Umbilical cord (tissue), 2 donors: ENCODE results near the gene CUTA. TPM values are rescaled to one million over a fixed set of nuclear protein-coding genes. Genes with fewer than 3 reads are reported as not detected.
A peak's percentile ranks its signal among the peaks of the same experiment; 100 is the strongest.
"Not testable (repeated sequence)": the region's sequence is repeated elsewhere in the genome, so short reads cannot be mapped to it uniquely, and the experiment has no call there.

Source experiments
- DNase-seq: peaks from one replicate; pipeline ENCODE4 v3.0.0-alpha.2; 2015; ENCODE audit warnings: low spot score
- total RNA-seq: library from RNA; depleted of rRNA; stranded (reverse); fragments of >200 nt; gene quantifications from one replicate; pipeline ENCODE4 v1.2.3, GENCODE V29; 2014; ENCODE audit warnings: low replicate concordance; ENCODE audit not compliant: insufficient read depth

CUTA gene
- total RNA-seq, 1 donor from 2014 or later: 55.4 TPM

DNA sequence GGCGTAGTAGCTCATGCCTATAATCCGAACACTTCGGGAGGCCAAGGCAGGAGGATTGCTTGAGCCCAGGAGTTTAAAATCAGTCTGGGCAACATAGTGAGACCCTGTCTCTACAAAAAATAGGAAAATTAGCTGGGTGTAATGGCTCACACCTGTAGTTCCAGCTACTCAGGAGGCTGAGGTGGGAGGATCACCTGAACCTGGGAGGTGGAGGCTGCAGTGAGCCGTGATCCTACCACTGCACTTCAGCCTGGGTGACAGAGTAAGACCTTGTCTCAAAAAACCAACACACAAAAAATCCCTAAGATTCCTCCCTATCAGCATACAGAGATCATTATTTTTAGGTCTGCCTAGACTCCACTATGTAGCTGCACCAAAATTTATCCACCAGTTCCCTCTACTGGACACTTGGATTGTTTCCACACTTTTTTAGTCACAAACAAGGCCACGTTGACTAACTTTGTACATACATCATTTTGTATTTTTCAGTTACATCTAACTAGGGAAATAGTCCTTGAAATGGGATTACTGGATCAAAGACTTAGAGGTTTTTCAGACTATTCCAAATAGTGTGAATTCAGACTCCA is 10.7 kb downstream of the CUTA start:
- DNase-seq: no peak

DNA sequence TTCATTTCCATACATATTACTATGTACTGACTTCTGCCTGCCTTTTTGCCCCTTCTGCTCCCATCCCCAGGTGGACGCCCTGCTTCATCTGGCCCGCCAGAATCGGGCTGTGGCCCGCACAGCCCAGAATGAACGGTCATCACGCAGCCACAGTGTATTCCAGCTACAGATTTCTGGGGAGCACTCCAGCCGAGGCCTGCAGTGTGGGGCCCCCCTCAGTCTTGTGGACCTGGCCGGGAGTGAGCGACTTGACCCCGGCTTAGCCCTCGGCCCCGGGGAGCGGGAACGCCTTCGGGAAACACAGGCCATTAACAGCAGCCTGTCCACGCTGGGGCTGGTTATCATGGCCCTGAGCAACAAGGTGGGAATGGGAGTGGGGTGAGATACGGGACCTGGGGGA is 11.8 kb downstream of the CUTA start:
- no peak for DNase-seq

DNA sequence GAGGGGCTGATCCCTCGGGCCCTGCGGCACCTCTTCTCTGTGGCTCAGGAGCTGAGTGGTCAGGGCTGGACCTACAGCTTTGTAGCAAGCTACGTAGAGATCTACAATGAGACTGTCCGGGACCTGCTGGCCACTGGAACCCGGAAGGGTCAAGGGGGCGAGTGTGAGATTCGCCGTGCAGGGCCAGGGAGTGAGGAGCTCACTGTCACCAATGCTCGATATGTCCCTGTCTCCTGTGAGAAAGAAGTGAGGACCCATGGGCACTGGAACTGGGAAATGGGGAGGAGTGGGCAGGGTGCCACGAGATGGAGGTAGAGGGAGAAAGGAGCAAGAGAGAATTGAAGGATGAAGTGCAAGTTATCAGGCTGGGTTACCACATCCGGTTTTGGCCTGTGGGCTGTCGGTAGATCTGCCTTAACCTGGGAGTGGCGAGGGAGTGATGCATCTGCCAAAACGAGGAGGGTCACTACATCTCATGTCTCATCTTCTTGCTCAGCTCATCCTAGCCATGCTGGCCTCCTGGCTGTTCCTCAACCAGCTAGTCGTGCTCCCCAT is 12.4 kb downstream of the CUTA start:
- no peak for DNase-seq

DNA sequence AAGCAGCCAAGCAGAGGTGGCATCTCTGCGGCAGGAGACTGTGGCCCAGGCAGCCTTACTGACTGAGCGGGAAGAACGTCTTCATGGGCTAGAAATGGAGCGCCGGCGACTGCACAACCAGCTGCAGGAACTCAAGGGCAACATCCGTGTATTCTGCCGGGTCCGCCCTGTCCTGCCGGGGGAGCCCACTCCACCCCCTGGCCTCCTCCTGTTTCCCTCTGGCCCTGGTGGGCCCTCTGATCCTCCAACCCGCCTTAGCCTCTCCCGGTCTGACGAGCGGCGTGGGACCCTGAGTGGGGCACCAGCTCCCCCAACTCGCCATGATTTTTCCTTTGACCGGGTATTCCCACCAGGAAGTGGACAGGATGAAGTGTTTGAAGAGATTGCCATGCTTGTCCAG is 13.0 kb downstream of the CUTA start:
- DNase-seq: no peak

DNA sequence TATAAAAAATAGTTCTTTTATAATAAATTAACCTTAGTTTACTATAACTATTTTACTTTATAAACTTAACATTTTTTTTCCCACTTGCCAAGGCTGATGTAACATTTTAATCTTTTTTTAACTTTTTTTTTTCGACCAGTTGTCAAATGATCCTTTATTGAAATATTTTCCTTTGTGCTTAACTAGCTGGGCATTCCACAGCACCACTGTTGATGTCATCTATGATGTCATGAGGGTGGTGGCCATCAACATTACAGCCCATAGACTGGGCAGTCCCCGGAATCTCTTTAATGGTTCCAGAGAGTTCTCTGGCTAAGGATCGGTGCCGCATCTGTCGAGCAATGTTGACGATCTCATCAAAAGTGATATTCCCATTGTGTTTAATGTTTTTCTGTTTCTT is 18.0 kb downstream of the CUTA start:
- DNase-seq: not testable (repeated sequence)

DNA sequence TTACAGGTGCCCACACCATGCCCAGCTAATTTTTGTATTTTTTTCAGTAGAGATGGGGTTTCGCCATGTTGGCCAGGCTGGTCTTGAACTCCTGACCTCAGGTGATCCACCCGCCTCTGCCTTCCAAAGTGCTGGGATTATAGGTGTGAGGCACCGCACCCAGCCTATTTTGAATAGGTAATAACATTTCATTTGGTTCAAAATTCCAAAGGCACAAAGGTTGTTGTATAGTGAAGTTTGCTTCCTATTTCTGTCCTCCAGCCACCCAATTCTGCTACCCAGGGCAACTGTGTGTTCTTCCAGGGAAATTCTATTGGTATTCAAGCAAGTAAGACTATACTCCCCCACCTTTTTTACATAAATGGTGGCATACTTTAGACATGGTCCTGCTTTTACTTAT is 19.3 kb downstream of the CUTA start:
- not testable (repeated sequence) for DNase-seq

DNA sequence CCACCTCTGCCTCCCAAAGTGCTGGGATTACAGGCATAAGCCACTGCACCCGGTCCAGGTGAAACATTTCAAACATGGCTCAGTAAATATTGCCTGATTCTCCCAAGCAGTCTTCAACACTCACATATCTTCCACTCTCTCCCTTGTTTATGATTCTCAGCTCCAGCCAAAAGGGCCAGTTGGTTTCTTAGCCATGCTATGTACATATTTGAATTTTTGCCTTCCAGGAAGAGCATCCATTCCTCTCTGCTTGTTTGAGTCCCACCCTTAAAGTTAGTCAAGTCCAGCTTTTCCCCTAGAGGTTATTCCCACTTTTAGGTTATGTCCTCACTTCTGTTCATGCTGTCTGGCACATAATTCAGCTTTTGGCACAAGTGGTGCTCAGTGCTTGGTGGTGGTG is 20.4 kb downstream of the CUTA start:
- DNase-seq: no peak

DNA sequence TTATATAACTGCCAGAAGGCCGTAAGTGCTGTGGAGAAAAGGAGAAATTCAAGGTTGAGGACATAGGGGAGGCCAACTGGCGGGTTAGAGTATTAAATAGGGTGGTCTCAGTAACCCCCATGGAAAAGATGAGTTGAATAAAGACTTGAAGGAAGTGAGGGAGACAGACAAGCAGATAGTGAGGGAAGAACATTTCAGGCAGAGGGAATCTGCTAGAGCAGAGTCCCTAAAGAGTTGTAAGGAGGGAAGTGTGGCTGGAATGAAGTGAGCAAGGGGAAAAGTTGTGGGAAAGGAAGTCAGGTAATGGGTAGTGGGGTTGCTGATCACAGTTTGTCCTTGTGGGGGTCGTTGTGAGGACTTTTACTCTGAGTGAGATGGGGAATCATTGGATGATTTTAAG is 24.9 kb downstream of the CUTA start:
- no peak for DNase-seq

DNA sequence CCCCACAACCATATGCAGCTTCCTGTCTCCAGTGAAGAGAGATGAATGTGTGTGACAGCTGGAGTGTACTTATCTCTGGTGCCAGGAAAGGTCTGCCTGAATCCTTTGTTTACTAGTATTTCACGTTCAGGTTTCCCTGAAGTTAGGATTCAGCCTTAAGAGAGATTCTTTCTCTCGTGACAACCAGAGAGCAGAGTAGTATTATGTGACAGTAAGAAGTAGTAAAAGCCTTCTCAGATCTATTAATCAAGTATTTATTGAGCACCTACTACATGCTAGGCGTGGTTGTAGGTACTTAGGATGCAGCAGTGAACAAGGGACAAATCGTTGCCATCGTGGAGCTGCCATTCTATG is 25.3 kb downstream of the CUTA start:
- DNase-seq: no peak

DNA sequence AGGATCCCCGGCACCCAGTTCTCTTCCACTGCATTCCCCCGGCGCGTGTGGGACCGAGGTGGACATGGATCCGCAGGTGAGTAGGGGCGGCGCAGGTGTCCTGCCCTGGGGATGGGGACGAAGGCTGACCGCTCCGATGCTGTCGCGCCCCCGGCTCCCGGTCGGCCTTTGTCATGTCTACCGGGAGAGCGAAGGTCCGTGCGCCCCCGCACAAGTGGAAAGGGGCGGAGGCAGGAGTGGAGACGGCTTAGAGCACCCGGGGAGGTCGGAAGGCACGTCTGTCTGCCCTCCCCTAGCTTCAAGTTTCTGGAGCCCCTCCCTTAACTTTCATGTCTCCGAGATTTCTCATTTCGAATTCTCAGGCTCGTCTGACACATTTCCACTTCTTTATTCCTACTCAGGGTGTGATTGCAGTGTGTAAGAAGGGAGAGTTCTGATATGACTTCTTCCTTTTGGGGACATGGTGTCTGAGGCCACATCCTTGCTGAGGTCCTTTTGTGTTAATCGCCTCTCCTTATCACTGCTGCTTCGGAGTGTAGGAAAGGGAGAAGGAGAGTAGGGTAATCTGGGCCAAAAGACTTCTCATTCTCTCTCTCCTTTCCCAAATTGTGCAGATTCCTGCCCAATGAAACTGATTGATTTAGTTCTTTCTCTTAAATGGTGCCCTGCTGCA is 25.8 kb downstream of the CUTA start:
- DNase-seq: peak; percentile 43

DNA sequence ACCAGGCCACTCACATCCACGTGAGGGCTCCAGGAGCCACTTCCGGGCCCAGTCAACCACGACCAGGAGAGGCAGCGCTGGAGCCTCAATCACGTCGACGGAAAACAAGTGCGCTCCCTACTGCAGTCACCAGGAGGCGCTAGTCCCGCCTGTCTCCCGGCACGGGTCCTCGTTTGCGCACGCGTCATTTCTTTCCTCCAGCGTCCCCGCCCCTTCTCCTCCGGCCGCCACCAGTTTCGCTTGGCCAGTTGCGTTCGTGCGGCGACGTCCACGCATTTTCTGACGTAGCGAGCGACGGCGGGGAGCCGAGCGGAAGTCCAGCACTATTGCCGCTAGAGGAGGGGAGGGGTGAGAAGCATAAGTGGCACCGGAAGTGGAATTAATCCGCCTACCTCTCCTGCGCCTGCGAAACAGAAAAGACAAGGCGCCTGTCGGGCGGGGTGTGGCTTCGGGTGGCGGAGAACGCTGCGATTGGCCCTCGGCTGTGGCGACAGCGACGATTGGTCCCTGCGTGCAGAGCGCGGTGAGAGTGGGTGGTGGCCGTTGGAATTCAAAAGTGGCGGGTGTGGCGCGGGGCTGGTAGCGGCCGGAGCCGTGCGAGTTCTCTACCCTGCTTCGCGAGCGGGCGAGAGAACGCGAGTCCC is 26.5 kb downstream of the CUTA start, which contains the start of gene KIFC1:
KIFC1 (plus strand) TSS at position 546 of the 644 bp plus-strand sequence. CDS start 163 bp downstream, outside the sequence.
- peak; percentile 100 for DNase-seq

DNA sequence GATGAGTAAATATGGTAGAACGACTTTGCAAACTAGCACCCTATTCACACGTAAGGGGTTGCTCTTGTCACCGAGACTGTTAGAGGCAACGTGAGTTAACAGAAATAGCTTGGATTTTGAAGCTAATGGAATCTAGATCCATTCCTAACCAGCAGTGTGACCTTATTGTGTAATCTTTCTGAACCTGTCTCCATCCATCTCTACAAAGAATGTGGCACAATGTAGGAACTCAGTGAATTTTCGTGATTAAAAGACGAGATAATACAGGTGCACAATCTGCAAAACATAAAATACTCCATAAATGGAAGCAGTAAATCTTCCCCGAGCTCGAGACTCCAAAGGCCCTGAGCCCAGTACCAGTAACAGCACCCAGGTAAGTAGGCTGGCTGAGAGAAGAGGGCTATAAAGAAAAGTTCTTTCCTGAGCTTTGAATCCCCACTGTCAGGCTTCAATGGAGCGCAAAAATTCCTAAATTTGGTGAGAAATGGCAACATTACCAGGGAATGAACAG is 27.1 kb downstream of the CUTA start:
- DNase-seq: no peak

DNA sequence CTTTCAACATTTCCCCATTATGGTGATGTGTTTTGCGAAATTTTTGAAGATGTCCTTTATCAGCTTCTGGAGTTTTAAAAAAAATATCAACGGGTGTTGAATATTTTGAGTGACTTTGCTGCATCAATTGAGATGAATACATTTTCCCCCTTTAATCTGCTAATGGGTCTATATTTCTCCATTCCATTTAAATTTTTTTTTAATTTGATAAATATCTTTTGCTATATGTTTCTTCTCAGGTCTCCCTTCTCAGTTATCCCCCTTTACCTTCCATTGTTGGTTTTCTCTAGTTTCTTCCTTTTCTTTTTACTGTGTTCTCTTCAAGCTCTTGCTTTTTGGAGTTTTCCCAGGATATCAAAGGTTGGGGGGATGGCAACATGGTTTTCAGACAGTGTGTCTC is 27.7 kb downstream of the CUTA start:
- no peak for DNase-seq

DNA sequence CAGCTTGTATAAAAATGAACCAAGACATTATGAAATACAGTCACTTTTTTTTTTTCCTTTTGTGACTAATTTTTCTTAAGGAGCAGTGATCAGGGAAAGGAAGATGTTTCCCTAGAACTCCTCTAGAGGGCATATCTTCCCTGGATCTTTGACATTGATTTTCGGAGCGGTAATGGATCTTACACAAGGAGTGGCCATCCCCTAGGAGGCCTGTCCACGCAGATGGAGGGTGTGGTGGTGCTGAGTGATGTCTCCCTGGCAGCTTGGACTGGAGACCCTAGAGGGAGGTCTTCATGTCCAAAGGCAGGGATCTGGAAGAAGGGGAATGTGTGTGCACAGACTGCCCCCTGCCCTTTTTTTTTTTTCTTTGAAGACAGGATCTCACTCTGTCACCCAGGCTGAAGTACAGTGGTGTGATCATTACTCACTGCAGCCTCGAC is 33.3 kb downstream of the CUTA start:
- DNase-seq: no peak

DNA sequence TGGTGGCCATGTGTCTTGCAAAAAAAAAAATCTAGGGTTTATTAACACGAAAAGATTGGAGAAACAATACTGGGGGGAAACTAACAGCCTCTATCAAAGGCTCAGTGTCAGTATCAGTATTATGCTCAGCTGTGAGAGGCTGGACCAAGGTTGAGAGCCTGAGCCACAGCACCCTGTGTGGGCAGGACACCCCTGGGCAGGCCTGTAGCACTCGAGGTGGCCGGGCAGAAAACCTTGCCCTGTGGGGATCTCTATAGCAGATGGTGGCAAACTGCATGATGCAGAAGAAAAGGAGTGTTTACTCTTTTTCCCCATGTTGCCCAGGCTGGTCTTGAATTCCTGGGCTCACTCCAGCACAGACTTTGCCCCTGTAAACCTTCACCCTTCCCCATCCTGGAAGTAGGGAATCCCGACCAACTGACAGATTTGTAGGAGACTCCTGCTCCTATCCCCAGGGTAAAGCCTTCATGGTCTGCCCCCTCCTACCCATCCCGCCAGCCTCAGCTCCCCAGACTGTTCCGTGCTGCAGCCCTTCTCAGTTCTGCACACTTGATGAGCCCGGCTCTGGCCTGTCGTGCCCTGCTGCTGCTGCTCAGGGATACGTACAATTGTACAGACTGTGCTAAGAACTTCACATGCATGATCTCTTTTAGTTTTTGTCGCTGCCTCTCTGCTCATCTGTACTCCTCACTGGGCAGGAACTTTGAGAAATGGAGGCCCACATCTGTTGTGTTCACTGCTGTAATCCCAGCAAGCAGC is 34.3 kb downstream of the CUTA start:
- no peak for DNase-seq

DNA sequence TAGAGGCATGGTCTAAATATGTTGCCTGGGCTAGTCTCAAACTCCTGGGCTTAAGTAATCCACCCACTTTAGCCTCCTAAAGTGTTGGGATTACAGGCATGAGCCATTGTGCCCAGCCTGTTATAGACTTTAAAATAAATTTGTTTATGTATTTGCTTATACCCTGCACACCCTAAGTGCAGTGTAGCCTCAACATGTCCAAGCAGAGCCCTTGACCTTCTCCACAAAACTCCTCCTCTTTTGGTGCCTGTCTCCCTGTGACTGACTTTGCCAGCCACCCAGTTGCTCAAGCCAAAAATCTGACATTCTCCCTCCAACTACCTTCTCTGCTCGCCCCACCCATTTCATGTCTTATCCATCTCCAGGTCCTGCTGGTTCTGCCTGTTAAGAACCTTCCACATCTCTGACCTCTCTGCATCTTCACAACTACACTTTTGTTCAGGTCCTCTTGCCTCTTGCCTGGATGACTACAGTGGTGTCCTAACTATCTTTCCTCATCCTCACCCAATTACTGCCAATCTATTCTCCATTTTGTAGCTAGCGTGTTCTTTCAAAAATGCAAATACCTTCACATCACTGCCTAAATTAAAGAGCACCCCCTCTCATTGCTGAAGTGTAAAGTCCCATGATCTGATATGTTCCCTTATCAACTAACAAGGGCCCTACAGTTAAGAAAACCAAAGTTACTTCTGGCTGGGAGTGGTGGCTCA is 37.5 kb downstream of the CUTA start:
- DNase-seq: no peak

DNA sequence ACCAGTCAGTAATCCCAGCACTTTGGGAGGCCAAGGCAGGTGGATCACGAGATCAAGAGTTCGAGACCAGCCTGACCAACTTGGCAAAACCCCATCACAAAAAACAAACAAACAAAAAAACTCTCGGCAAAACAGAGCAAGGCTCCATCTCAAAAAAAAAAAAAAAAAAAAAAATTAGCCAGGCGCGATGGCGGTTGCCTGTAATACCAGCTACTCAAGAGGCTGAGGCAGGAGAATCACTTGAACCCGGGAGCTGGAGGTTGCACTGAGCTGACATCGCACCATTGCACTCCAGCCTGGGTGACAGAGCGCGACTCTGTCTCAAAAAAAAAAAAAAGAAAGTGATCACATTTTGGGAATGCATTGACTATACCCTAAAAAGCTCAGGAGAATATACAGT is 38.7 kb downstream of the CUTA start:
- not testable (repeated sequence) for DNase-seq

DNA sequence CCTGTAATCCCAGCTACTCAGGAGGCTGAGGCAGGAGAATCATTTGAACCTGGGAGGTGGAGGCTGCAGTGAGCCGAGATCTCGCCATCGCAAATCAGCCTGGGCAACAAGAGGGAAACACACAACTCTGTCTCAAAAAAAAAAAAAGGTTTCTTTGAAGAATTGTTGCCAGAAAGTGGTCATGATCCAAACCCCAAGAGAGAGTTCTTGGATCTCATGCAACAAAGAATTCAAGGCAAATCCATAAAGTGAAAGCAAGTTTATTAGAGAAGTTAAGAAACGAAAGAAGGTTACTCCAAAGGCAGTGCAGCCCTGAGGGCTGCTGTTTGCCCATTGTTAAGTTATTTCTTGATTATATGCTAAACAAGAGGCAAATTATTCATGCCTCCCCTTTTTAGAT is 40.7 kb downstream of the CUTA start:
- no peak for DNase-seq

DNA sequence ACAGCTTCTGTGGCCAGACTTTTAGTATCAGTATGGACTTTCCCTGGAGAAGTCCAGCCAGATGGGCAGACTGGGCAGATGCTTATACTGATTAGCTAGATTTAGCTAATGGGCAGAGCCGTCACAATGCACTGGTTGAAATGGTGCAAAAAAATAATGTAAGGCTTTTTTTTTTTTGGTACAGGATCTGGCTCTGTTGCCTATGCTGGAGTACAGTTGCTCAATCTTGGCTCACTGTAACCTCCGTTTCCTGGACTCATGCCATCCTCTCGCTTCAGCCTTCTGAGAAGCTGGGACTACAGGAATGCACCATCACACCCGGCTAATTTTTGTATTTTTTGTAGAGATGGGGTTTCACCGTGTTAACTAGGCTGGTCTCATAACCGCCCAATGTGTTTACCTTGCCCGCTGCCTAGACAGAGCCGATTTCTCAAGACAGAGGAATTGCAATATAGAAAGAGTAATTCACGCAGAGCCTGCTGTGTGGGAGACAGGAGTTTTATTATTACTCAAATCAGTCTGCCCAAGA is 42.7 kb downstream of the CUTA start:
- peak; percentile 91 for DNase-seq

DNA sequence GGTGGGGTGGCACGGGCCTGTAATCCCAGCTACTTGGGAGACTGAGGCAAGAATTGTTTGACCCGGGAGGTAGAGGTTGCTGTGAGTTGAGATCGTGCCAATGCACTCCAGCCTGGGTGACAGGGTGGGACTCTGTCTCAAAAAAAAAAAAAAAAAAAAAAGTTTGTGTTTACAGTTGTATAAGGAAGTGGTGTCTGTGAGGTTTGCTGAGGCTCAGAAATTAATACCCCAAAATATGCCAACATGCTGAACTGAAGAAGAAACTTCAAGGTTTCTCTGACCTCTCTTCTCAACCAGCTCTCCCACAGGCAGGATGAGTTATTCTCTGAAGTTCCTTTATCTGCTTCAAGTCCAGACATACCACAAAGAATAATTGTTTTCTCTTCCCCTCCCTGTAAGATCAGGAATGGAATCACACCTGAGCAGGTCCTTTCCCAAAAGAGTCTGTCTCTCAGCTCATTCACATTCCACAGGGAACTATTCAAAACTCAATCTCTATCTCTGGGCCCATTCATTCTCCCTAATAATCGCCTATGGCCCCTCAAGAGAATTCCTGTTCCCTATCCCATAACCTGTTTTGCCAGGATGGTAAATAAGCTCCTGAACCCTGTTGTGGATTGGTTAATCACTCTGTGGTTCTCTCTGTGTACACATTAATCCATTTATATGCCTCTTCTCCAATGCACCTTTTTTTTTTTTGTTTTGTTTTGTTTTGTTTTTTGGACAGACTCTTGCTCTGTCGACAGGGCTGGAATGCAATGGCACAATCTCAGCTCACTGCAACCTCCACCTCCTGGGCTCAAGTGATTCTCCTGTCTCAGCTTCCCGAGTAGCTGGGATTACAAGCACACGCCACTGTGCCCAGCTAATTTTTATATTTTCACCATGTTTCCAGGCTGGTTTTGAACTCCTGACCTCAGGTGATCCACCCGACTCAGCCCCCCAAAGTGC is 43.7 kb downstream of the CUTA start:
- DNase-seq: no peak
